ENCODE results near the gene MNX1. TPM values are rescaled to one million over a fixed set of nuclear protein-coding genes. Genes with fewer than 3 reads are reported as not detected.

MNX1 gene
- total and polyA plus RNA-seq, 9 of the 15 experiments (the other 6 are each of a cell fraction or from before 2014, with no cell fraction given): 0.15 to 8.0 (median 1.4) TPM

- no peak for TF ChIP-seq ESRRA (IDR thresholded peaks at IDR 0.05; ENCODE audit: borderline replicate concordance, low read depth)
Measured at GRCh38 chr7:157058701-157059100, 48.2 kb upstream of the MNX1 start (continued).

DNA sequence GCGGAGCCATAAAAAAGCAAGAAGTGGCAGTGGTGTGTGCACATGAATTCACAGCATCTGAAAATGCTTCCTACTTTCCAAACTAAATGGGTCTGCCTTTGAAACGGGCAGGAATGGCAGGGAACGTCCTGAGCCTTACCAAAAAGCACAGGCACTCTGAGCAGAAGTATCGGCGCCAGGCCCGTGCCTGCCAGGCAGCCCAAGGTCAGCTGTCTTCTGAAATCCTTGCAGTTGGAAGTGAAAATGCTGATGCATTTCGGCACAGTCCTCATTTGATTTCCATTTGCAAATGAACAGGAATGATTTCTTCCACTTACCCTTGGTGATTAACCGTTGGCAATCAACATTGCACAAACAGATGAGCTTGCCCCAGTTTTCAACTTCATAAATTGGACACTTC is 47.6 kb upstream of the MNX1 start:
- Histone ChIP-seq H3K27ac (ENCODE audit: extremely low read depth, low read depth, low read length) (no peak overlapping the region), H2AFZ (ENCODE audit: low read depth, low read length) (no peak overlapping the region), H3K4me2 (ENCODE audit: insufficient read depth, low read length) (no peak overlapping the region), H3K4me1 (replicated peaks in 1 of 2; ENCODE audit: control insufficient read depth in 2 of 2, insufficient read depth in 2 of 2, low read length in 2 of 2) (no peaks in the 10 kb centered on the region), H3K4me3 (no peak overlapping the region), H4K20me1 (replicated peaks; ENCODE audit: control insufficient read depth, insufficient read depth, low read length) (no peaks in the 10 kb centered on the region), H3K9me1 (ENCODE audit: control insufficient read depth, insufficient read depth, low read length) (no peaks in the 10 kb centered on the region), H3K9me3 (replicated peaks; ENCODE audit: control insufficient read depth, insufficient read depth, low read depth, low read length) (peaks cover 7% of the 10 kb centered on the region; the same call in 1 of the 2 replicates), H3K27me3 (ENCODE audit: control insufficient read depth in 2 of 2, insufficient read depth in 2 of 2, low read length in 2 of 2) (peaks cover 67 to 75% of the 10 kb centered on the region in 2 experiments), H3K9ac (ENCODE audit: insufficient read depth in 1 of 2, low read depth in 2 of 2, low read length in 2 of 2) (no peak overlapping the region), H3K79me2 (ENCODE audit: control insufficient read depth, insufficient read depth, low read length) (no peaks in the 10 kb centered on the region), H3K36me3 (ENCODE audit: control insufficient read depth, insufficient read depth, low read length) (no peaks in the 10 kb centered on the region)
- FAIRE-seq (no peak), ATAC-seq (no peak), DNase-seq (ENCODE audit: extremely low read depth in 1 of 4, low spot score in 3 of 4) (no peak)
- WGBS (ENCODE audit: insufficient coverage, low coverage, missing lambda C conversion rate): 5% methylated on average over 8 of the region's 8 CpGs
- BruUV-seq (replicated peaks): no TSS peak
- intact Hi-C loops (cut with micrococcal nuclease) (loop anchor here (10.0 kb wide), 1 partner anchor 153 kb away; no protein-coding TSS in a partner anchor), in situ Hi-C loops (cut with MboI) (loop anchor here (10.0 kb wide), 1 partner anchor 767 kb away; no protein-coding TSS in a partner anchor)
- POLR2A ChIA-PET: interaction anchor here (0.5 to 0.7 kb wide), 2 partner anchors 15 to 330 kb away, joined by 3 read pairs; no protein-coding TSS in a partner anchor
- CTCF ChIA-PET (ENCODE audit: low intra/inter-chr PET ratio): no interaction called here
- TF ChIP-seq PHB (CRISPR knock-in tag; IDR thresholded peaks at IDR 0.05) (no peak), TCF7 (IDR thresholded peaks at IDR 0.05; ENCODE audit: borderline replicate concordance) (no peak), ZNF609 (CRISPR knock-in tag; IDR thresholded peaks at IDR 0.05; ENCODE audit: borderline replicate concordance) (no peak), CBX2 (IDR thresholded peaks at IDR 0.05; ENCODE audit: insufficient read depth, low read length, poor library complexity, severe bottlenecking) (no peak), FOXM1 (IDR thresholded peaks at IDR 0.05; ENCODE audit: low read depth) (no peak), FOXM1 (CRISPR knock-in tag; IDR thresholded peaks at IDR 0.05; ENCODE audit: low read depth) (no peak), ZNF232 (CRISPR knock-in tag; IDR thresholded peaks at IDR 0.05) (no peak), NEUROD1 (IDR thresholded peaks at IDR 0.05; ENCODE audit: borderline replicate concordance, low read depth, low read length, partially characterized antibody) (no peak), TFAP4 (CRISPR knock-in tag; IDR thresholded peaks at IDR 0.05; ENCODE audit: borderline replicate concordance) (no peak), ZNF785 (CRISPR knock-in tag; IDR thresholded peaks at IDR 0.05) (no peak), ETV5 (CRISPR knock-in tag; IDR thresholded peaks at IDR 0.05; ENCODE audit: low read depth) (no peak)
